Stimulated activated CD4-positive, alpha-beta T cell treated with anti-CD3 and anti-CD28 coated beads, Interleukin-15, amount 100 ng/mL, for 24 hours (primary cell): ENCODE results near the gene HTR4.
"Not testable (repeated sequence)": the region's sequence is repeated elsewhere in the genome, so short reads cannot be mapped to it uniquely, and the experiment has no call there.

Source experiments
- DNase-seq: peaks from one replicate; pipeline ENCODE4 v3.0.0-alpha.2; 2020

HTR4 gene

GRCh38 chr5:148653836-148654781 is at the start of gene HTR4:
TSS of gene HTR4 (minus strand) at chr5:148654527. CDS start at chr5:148637014, 17,513 bp downstream.
- DNase-seq = no peak

GRCh38 chr5:148702019-148702596 is 47.8 kb upstream of the HTR4 start:
- no peak for DNase-seq

GRCh38 chr5:148699028-148699427 is 44.7 kb upstream of the HTR4 start:
- DNase-seq = no peak

- DNase-seq = no peak
Measured at GRCh38 chr5:148697809-148698196, 43.5 kb upstream of the HTR4 start.

- DNase-seq = no peak
Measured at GRCh38 chr5:148697180-148697808, 43.0 kb upstream of the HTR4 start.

GRCh38 chr5:148696187-148697036 is 42.1 kb upstream of the HTR4 start:
- DNase-seq = no peak

- DNase-seq = no peak
Measured at GRCh38 chr5:148690945-148691344, 36.6 kb upstream of the HTR4 start.

- DNase-seq = no peak
Measured at GRCh38 chr5:148688787-148689186, 34.5 kb upstream of the HTR4 start.

GRCh38 chr5:148687871-148688270 is 33.5 kb upstream of the HTR4 start:
- no peak for DNase-seq

GRCh38 chr5:148687427-148687826 is 33.1 kb upstream of the HTR4 start:
- DNase-seq = no peak

GRCh38 chr5:148686660-148687059 is 32.3 kb upstream of the HTR4 start:
- DNase-seq = no peak

GRCh38 chr5:148685520-148686134 is 31.3 kb upstream of the HTR4 start:
- DNase-seq = no peak

- DNase-seq = no peak
Measured at GRCh38 chr5:148684528-148684927, 30.2 kb upstream of the HTR4 start.

- DNase-seq = no peak
Measured at GRCh38 chr5:148683651-148684050, 29.3 kb upstream of the HTR4 start.

- DNase-seq = no peak
Measured at GRCh38 chr5:148682058-148683026, 28.0 kb upstream of the HTR4 start.

GRCh38 chr5:148681157-148682057 is 27.1 kb upstream of the HTR4 start:
- DNase-seq = no peak

- DNase-seq = not testable (repeated sequence)
Measured at GRCh38 chr5:148673704-148674103, 19.4 kb upstream of the HTR4 start.

GRCh38 chr5:148666353-148666752 is 12.0 kb upstream of the HTR4 start:
- no peak for DNase-seq

- DNase-seq = no peak
Measured at GRCh38 chr5:148665431-148665830, 11.1 kb upstream of the HTR4 start.

GRCh38 chr5:148663509-148663908 is 9.2 kb upstream of the HTR4 start:
- no peak for DNase-seq
